Keratinocyte (primary cell): ENCODE results near the gene MS4A18. TPM values are rescaled to one million over a fixed set of nuclear protein-coding genes. Genes with fewer than 3 reads are reported as not detected.

ENCODE experiments used
- DNase-seq: peaks from one replicate; pipeline ENCODE4 v3.0.0-alpha.2; 2011; ENCODE audit warnings: low read depth, missing footprints, low spot score
- FAIRE-seq: peaks from 2 replicates; lab custom pipeline; 2011; peaks lifted over from hg19 to GRCh38; lab: Jason Lieb, UNC
- H2AFZ ChIP-seq: 2 replicates; pipeline ENCODE4 v1.6.0; 2012; ENCODE audit warnings: low read length, control low read depth, inconsistent platforms; ENCODE audit not compliant: control insufficient read depth
- H3K27ac ChIP-seq: 2 replicates; pipeline ENCODE4 v1.5.1; 2011; ENCODE audit warnings: low read length; ENCODE audit not compliant: control insufficient read depth, insufficient read depth
- H3K27me3 ChIP-seq: 3 replicates; pipeline ENCODE4 v1.6.0; 2011; ENCODE audit warnings: low read length; ENCODE audit not compliant: control insufficient read depth, insufficient read depth; ENCODE audit errors: extremely low read depth
- H3K36me3 ChIP-seq, 2 experiments: 2 replicates in 1 of 2; 3 replicates in 1 of 2; pipeline ENCODE4 v1.5.1; 2011; ENCODE audit warnings: low read length in 2 of 2, mild to moderate bottlenecking in 1 of 2; ENCODE audit not compliant: control insufficient read depth in 2 of 2, insufficient read depth in 2 of 2; ENCODE audit errors: extremely low read depth in 1 of 2
- H3K4me1 ChIP-seq: 3 replicates; pipeline ENCODE4 v1.5.1; 2011; ENCODE audit warnings: low read length; ENCODE audit not compliant: control insufficient read depth, insufficient read depth; ENCODE audit errors: extremely low read depth
- H3K4me2 ChIP-seq: 3 replicates; pipeline ENCODE4 v1.6.0; 2011; ENCODE audit warnings: low read depth, low read length; ENCODE audit not compliant: control insufficient read depth, insufficient read depth; ENCODE audit errors: extremely low read depth
- H3K4me3 ChIP-seq, 3 experiments: fragments of 200-600 bp in 1 of 3; sonication (generic) in 1 of 3; 2 replicates in 2 of 3; 3 replicates in 1 of 3; pipeline ENCODE4 v1.5.1; 2011 to 2016; ENCODE audit warnings: low read length in 3 of 3, mild to moderate bottlenecking in 3 of 3, control low read depth in 2 of 3, inconsistent platforms in 1 of 3, low read depth in 1 of 3, mixed read lengths in 1 of 3, mixed run types in 1 of 3, moderate library complexity in 1 of 3; ENCODE audit not compliant: control insufficient read depth in 2 of 3, insufficient read depth in 2 of 3; ENCODE audit errors: extremely low read depth in 1 of 3
- H3K79me2 ChIP-seq: 2 replicates; pipeline ENCODE4 v1.6.0; 2012; ENCODE audit warnings: low read length; ENCODE audit not compliant: control insufficient read depth, insufficient read depth
- H3K9ac ChIP-seq: 3 replicates; pipeline ENCODE4 v1.6.0; 2011; ENCODE audit warnings: low read length; ENCODE audit not compliant: control insufficient read depth, insufficient read depth; ENCODE audit errors: extremely low read depth
- H3K9me1 ChIP-seq: 3 replicates; pipeline ENCODE4 v1.6.0; 2011; ENCODE audit warnings: low read length; ENCODE audit not compliant: control insufficient read depth, insufficient read depth; ENCODE audit errors: extremely low read depth
- H3K9me3 ChIP-seq: 2 replicates; pipeline ENCODE4 v1.5.1; 2012; ENCODE audit warnings: low read depth, low read length; ENCODE audit not compliant: control insufficient read depth
- H4K20me1 ChIP-seq: 3 replicates; pipeline ENCODE4 v1.6.0; 2011; ENCODE audit warnings: low read length; ENCODE audit not compliant: control insufficient read depth, insufficient read depth; ENCODE audit errors: extremely low read depth
- CTCF ChIP-seq, 3 experiments: IDR thresholded peaks in 1 of 3; conservative IDR thresholded peaks in 1 of 3; optimal IDR thresholded peaks in 1 of 3; 2 replicates in 2 of 3; 3 replicates in 1 of 3; pipeline versions ENCODE3 to v1.5.1; 2011; ENCODE audit warnings: low read length in 3 of 3, mild to moderate bottlenecking in 3 of 3, moderate library complexity in 2 of 3, control low read depth in 1 of 3, inconsistent platforms in 1 of 3; ENCODE audit not compliant: insufficient read depth in 2 of 3; ENCODE audit errors: extremely low read depth in 1 of 3
- EZH2 ChIP-seq: IDR thresholded peaks from one replicate; pipeline ENCODE4 v1.6.1; 2012; ENCODE audit warnings: inconsistent platforms, mild to moderate bottlenecking, low read length, moderate library complexity
- dilution Hi-C: fragments of 300-500 bp; cut with MboI; formaldehyde crosslinking; loops from one replicate; pipeline ENCODE4 v1.7.0; 2020; ENCODE audit warnings: low sequenced_read_pairs; ENCODE audit not compliant: extremely low pct_ligation_motif_present
- polyA plus RNA-seq, 5 experiments: library from polyadenylated mRNA; depleted of rRNA in 3 of 5; stranded (reverse) in 3 of 5; stranded (forward) in 1 of 5; unstranded in 1 of 5; fragments of >200 nt; gene quantifications; 1 replicate in 1 of 5; 2 replicates in 3 of 5; 3 replicates in 1 of 5; pipeline versions ENCODE4 v1.2.1 to v1.2.3, GENCODE V29; 2011 to 2012; ENCODE audit warnings: missing spikeins in 2 of 5, low read depth in 1 of 5, low replicate concordance in 1 of 5

The MS4A18 gene
- polyA plus RNA-seq, 1 donor (not counting 4 experiments of a cell fraction or from before 2014, with no cell fraction given), result not detected

DNA sequence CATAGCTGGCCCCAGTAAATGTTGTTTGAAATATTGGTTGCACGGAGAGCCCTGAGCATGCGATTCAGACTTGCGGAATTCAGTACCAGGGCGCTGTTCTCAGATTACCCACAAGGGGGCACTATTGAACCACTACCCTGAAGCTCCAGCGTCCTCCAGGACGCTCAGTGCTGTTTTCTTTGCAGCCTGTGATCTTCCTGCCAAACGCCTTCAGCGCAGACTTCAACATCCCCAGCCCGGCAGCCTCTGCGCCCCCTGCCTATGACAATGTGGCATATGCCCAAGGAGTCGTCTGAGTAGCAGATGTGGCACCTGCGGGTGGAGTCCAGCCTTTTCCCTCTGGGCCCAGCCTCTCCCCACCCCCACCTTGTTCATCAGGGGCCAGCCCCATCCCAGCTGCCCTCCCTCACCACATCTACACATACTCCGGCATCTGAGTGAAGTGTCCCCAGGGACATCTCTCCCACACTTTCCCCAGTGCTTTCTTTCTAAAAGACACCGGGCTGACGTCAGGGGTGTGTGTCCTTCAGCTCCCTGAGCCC is 51.0 kb downstream of the MS4A18 start:
- no peak overlapping the region for H3K9ac ChIP-seq

GRCh38 chr11:60776167-60776566 is 51.6 kb downstream of the MS4A18 start:
- dilution Hi-C loops, result no loop called here
- Histone ChIP-seq H2AFZ (no peak overlapping the region), H3K27me3 (peaks cover 2% of the 10 kb centered on the region), H3K9me1 (no peaks in the 10 kb centered on the region), H4K20me1 (no peaks in the 10 kb centered on the region), H3K4me3 (no peak overlapping the region), H3K36me3 (no peaks in the 10 kb centered on the region), H3K9ac (no peak overlapping the region), H3K9me3 (no peaks in the 10 kb centered on the region), H3K4me1 (peaks cover 2% of the 10 kb centered on the region), H3K27ac (no peak overlapping the region), H3K4me2 (no peak overlapping the region), H3K79me2 (no peaks in the 10 kb centered on the region)
- DNase-seq (no peak), FAIRE-seq (no peak)
- no peak for TF ChIP-seq CTCF (optimal IDR thresholded peaks at IDR 0.05 in 1 of 3, IDR thresholded peaks at IDR 0.05 in 1 of 3, conservative IDR thresholded peaks at IDR 0.05 in 1 of 3; ENCODE audit: extremely low read depth in 1 of 3, insufficient read depth in 2 of 3, low read length in 3 of 3)
- TF ChIP-seq EZH2, result no peak

More for the DNA sequence above, 51.0 kb downstream of the MS4A18 start:
- Histone ChIP-seq H4K20me1 (no peaks in the 10 kb centered on the region), H3K27me3 (no peaks in the 10 kb centered on the region), H3K4me2 (no peak overlapping the region), H3K4me3 (no peak overlapping the region), H3K4me1 (peaks cover 2% of the 10 kb centered on the region), H3K9me3 (no peaks in the 10 kb centered on the region), H2AFZ (no peak overlapping the region), H3K79me2 (no peaks in the 10 kb centered on the region), H3K27ac (no peak overlapping the region), H3K36me3 (no peaks in the 10 kb centered on the region), H3K9me1 (no peaks in the 10 kb centered on the region)
- DNase-seq, result peak; percentile 84
- peak; percentile 90 for FAIRE-seq
- no peak for TF ChIP-seq EZH2
- TF ChIP-seq CTCF (optimal IDR thresholded peaks at IDR 0.05 in 1 of 3, IDR thresholded peaks at IDR 0.05 in 1 of 3, conservative IDR thresholded peaks at IDR 0.05 in 1 of 3; ENCODE audit: extremely low read depth in 1 of 3, insufficient read depth in 2 of 3, low read length in 3 of 3), result peak; percentile 77 to 86 (median 85)
- dilution Hi-C loops, result no loop called here
